ENCODE results near the gene VWA5B2.

The VWA5B2 gene
- 0 to 3.2 (median 0) reads per million in 17 experiments for total RNA-seq

GRCh38 chr3:184229394-184230080 lies at the start of gene VWA5B2:
TSS of gene VWA5B2 (plus strand) at chr3:184229585. CDS start at chr3:184230529, 944 bp downstream.
- peak; percentile 38 to 70 (median 50) for DNase-seq

DNA sequence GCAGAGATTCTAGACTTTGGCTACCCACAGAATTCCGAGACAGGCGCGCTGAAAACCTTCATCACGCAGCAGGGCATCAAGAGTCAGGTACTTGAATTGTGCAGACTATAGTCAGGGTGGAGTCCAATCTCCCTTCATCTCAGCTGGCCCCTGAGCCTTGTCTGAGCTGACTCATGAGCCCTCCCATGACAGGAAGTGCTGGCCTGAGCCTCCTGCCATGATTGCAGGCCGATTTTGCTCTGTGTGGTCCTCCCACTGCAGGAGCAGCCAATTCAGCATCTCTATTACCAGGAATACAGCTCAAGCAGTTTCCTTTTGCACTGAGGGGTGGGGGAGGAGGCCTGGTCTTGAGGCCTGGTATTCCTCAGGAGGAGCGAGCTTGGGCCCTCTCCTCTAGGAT lies 49.2 kb upstream of the VWA5B2 start:
- DNase-seq = peak; percentile 43 to 71 (median 67)

GRCh38 chr3:184181596-184181995 lies 47.8 kb upstream of the VWA5B2 start:
- no peak for DNase-seq

GRCh38 chr3:184183679-184184078 lies 45.7 kb upstream of the VWA5B2 start:
- no peak for DNase-seq

DNA sequence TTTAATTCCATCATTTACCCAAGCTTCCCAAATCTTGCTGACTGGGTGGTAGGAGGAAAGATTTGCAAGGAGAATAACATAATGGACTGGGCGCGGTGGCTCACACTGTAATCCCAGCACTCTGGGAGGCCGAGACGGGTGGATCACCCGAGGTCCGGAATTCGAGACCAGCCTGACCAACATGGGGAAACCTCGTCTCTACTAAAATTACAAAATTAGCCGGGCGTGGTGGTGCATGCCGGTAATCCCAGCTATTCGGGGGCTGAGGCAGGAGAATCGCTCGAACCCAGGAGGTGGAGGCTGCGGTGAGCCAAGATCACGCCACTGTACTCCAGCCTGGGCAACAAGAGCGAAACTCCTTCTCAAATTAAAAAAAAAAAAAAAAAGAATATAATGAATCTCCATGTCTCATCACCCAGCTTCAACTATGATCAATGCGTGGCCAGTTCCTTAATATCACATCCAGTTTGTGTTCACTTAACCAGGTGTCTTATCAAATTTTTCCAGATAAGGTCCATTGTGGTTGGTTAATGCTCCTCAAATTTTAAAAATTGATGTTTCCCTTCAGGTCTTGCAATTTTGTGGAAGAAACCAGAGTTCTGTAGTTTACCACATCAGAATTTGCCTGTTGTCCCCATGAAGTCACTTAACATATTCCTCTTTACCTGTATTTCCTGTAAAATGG lies 44.7 kb upstream of the VWA5B2 start:
- no peak for DNase-seq

- peak; percentile 100 for DNase-seq
These were observed 43.8 kb upstream of the VWA5B2 start for GRCh38 chr3:184185461-184186183.

DNA sequence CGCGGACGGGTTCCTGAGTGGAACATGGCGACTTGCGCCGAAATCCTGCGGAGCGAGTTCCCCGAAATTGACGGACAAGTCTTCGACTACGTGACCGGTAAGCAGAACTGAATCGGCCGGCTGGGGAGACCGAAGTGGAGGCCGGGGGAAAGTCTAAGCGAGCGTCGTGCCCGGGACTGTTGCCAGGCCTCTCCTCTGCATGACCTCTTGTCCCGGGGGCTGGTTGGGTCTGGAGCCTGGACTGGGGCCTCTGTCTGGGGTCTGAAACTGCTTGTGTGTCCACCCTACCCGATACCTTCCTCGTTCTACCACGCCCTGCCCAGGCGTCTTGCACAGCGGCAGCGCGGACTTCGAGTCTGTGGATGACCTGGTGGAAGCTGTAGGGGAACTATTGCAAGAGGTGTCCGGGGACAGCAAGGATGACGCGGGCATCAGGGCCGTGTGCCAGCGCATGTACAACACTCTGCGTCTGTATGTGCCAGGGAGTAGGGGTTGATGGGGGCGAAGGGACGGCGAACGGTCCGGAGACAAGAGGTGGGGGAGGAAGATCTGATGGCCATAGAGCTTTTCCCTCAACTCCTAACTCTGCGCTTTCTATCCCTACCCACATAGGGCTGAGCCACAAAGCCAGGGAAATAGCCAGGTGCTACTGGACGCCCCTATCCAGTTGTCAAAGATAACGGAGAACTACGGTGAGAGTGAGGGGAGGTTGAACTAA lies 43.0 kb upstream of the VWA5B2 start, which contains the start of gene ABCF3:
TSS of gene ABCF3 (plus strand) at position 16 of the 718 bp plus-strand sequence. CDS start at position 25, 9 bp downstream.
- peak; percentile 53 to 73 (median 62) for DNase-seq

DNA sequence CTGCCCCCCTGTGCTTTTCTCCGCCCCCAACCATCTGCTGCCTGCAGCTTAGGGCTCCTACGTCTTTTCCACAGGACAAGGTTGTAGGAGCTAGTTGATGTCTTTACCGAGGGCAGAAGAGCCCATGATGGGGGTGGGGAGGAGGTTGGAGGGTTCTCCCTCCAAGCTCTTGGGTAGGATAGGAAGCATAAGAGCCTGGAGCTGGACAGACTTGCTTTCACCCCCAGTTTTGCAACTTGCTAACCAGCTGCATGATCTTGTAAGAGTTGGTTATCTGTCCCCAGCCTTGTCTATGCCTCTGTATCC lies 42.5 kb upstream of the VWA5B2 start:
- no peak for DNase-seq

GRCh38 chr3:184188080-184188479 lies 41.3 kb upstream of the VWA5B2 start:
- DNase-seq = no peak

- DNase-seq = no peak
These were observed 40.0 kb upstream of the VWA5B2 start for GRCh38 chr3:184189421-184189820.

DNA sequence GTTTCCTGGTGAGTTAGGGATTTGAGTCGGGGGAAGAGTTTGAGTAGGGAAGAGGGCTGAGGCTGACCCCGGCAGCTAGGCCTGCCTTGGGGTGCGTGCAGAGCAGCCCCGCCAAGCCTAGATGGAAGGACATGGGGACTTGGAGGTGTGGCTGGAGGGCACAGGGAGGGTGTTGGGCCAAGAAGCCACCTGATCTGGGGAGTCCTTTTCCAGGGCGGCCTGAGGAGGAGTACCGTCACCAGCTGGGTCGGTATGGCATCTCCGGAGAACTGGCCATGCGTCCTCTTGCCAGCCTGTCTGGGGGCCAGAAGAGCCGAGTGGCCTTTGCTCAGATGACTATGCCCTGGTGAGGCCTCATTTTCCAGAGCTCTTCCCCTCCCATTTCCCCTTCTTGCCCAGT lies 36.5 kb upstream of the VWA5B2 start:
- no peak for DNase-seq

- DNase-seq = no peak
These were observed 35.3 kb upstream of the VWA5B2 start for GRCh38 chr3:184193991-184194539.

GRCh38 chr3:184196536-184196935 lies 32.8 kb upstream of the VWA5B2 start:
- no peak for DNase-seq

GRCh38 chr3:184198509-184198908 lies 30.9 kb upstream of the VWA5B2 start:
- no peak for DNase-seq

DNA sequence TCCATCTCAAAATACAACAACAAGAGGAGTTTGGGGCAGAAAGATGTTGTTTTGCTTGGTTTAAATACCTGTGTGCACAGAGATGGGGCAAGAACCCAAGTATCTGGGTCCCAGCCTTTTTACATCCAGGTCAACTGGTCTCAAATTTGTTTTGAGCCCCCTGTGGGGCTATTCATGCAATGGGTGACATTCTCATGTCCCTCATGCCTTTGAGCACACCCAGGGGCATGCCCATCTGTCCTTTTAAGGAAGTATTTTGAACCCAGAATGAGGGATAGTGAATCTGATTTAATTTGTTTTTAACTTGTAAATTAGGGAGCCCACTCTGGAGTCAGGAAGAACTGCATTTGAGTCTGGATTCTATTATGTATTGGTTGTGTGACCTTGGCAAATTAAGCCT lies 28.6 kb upstream of the VWA5B2 start:
- no peak for DNase-seq

GRCh38 chr3:184203526-184203925 lies 25.9 kb upstream of the VWA5B2 start:
- no peak for DNase-seq

- DNase-seq = no peak
These were observed 20.1 kb upstream of the VWA5B2 start for GRCh38 chr3:184209146-184209923.

DNA sequence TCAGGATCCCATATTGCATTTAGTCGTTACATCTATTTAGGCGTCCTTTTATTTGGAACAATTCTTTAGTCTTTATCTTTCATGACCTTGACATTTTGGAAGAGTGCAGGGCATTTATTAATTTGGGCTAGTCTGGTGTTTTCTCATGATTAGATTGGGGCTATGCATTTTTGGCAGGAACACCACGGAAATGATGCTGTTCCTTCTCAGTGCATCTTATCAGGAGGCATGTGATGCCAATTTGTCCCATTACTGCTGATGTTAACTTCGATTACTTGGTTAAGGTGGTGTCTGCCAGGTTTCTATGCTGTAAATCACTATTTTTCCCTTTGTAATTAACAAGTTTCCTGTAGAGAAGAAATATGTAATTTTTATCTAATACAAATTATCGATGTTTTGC lies 18.1 kb upstream of the VWA5B2 start:
- DNase-seq = no peak

DNA sequence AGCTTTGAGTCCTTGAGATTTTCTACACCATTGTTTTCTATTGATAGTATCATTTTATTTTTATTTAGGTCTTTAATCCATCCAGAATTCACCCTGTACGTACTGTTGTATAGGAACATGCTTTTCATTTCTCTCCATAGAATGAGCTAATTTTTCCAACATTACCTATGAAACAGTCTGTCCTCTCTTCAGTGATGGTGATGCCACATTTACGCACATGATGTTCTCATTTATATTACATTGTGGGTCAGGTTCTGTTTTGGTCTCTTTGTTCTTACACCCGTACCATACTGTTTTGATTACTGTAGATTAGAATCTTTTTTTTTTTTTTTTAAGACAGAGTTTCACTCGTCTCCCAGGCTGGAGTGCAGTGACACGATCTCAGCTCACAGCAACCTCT lies 17.7 kb upstream of the VWA5B2 start:
- no peak for DNase-seq

DNA sequence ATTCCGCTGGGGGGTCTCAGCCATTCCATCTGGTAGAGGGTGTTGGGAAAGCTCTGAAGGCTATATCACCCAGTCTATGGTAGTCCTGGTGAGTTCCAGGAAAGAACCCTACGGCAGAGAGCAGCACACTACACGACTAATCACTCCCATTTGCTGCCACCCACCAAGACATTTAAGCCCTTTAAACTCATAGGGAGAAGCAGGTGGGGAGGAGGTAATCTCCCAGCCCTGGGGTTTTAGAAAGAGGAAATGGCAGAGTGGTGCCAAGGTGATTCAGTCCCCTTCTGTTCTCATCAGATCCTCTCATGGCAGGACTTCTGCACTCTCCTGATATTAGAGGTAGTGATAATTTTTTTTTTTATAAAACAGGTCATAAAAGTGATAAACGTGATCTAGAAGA lies 10.6 kb upstream of the VWA5B2 start:
- DNase-seq = no peak

GRCh38 chr3:184222521-184222920 lies 6.9 kb upstream of the VWA5B2 start:
- no peak for DNase-seq

DNA sequence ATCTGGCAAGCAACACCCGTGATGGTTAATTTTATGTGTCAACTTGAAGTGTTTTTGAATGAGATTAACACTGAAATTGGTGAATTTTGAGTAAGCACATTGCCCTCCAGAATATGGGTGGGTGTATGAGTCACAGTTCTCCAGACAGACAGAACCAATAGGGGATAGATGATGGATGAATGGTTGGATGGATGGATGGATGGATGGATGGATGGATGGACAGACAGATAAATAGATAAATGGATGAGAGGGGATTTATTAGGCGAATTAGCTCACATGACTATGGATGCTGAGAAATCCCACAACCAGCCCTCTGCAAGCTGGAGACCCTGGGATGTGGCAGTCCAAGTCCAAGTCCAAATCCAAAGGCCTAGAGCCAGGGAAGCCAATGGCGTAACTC lies 5.4 kb upstream of the VWA5B2 start:
- DNase-seq = no peak

Measured in suppressor macrophage (primary cell).